ENCODE measurements around the gene DMD.
A peak's percentile ranks its signal among the peaks of the same experiment; 100 is the strongest.

Gene DMD

DNA sequence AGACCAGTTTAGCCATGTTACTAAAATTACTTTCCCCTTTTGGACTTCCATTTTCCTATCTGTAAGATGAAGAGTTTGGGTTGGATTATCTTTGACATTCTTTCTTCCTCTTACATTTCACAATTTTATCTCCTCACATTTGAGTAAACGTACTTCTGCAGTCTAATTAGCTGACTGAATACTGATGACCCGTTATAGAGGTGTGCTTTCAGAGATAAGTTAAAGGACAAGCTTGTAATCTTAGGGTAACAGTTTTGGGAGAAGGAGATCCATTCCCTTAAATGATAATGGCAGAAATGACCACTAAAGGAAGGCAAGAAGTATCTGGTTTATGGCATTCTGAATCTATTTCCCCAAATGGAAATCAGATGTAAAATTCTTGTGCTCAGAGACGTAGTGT, 1916.9 kb downstream of the DMD start:
- DNase-seq, result no peak
- in situ Hi-C loops (cut with HindIII; ENCODE audit: low pct_ligation_motif_present, low sequenced_read_pairs), result no loop called here
- H3K4me3 ChIP-seq (ENCODE audit: low read depth, low read length), result no peak overlapping the region
- H3K27ac ChIP-seq, result no peak overlapping the region
- TF ChIP-seq, protein P1, sequence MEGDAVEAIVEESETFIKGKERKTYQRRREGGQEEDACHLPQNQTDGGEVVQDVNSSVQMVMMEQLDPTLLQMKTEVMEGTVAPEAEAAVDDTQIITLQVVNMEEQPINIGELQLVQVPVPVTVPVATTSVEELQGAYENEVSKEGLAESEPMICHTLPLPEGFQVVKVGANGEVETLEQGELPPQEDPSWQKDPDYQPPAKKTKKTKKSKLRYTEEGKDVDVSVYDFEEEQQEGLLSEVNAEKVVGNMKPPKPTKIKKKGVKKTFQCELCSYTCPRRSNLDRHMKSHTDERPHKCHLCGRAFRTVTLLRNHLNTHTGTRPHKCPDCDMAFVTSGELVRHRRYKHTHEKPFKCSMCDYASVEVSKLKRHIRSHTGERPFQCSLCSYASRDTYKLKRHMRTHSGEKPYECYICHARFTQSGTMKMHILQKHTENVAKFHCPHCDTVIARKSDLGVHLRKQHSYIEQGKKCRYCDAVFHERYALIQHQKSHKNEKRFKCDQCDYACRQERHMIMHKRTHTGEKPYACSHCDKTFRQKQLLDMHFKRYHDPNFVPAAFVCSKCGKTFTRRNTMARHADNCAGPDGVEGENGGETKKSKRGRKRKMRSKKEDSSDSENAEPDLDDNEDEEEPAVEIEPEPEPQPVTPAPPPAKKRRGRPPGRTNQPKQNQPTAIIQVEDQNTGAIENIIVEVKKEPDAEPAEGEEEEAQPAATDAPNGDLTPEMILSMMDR (IDR thresholded peaks at IDR 0.05; ENCODE audit: low read depth, low read length, missing control alignments), result no peak
- no peaks in the 10 kb centered on the region for H3K27me3 ChIP-seq (replicated peaks)
- H3K36me3 ChIP-seq (replicated peaks), result no peaks in the 10 kb centered on the region

DNA sequence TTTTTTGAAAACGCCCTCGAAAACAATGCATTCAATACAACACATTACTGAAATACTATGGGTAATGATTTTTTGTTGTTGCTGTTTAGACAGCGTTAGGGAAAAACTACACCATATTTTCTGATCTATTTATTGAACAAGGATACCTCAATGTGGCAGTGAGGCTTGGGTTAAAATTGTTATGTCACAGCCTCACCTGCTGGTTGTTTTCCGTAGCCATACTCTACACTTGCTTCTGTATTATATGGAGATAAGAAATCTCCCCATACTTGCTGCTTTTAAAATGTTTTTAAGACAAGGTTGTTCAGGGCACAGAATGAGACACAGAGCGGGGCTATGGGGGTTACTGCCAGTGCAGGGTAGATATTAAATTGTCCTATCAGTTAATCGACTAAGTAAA, 1917.9 kb downstream of the DMD start:
- Histone ChIP-seq H3K4me3 (ENCODE audit: low read depth, low read length) (no peak overlapping the region), H3K27me3 (replicated peaks) (no peaks in the 10 kb centered on the region), H3K27ac (no peak overlapping the region), H3K36me3 (replicated peaks) (no peaks in the 10 kb centered on the region)
- TF ChIP-seq, protein P1 (IDR thresholded peaks at IDR 0.05; ENCODE audit: low read depth, low read length, missing control alignments), result no peak
- in situ Hi-C loops (cut with HindIII; ENCODE audit: low pct_ligation_motif_present, low sequenced_read_pairs), result no loop called here
- DNase-seq, result no peak

GRCh38 chrX:31291131-31291530, 1920.2 kb downstream of the DMD start:
- DNase-seq, result no peak
- Histone ChIP-seq H3K36me3 (replicated peaks) (no peaks in the 10 kb centered on the region), H3K27ac (no peak overlapping the region), H3K27me3 (replicated peaks) (no peaks in the 10 kb centered on the region), H3K4me3 (ENCODE audit: low read depth, low read length) (no peak overlapping the region)
- in situ Hi-C loops (cut with HindIII; ENCODE audit: low pct_ligation_motif_present, low sequenced_read_pairs), result no loop called here
- TF ChIP-seq, protein P1 (IDR thresholded peaks at IDR 0.05; ENCODE audit: low read depth, low read length, missing control alignments), result no peak

DNA sequence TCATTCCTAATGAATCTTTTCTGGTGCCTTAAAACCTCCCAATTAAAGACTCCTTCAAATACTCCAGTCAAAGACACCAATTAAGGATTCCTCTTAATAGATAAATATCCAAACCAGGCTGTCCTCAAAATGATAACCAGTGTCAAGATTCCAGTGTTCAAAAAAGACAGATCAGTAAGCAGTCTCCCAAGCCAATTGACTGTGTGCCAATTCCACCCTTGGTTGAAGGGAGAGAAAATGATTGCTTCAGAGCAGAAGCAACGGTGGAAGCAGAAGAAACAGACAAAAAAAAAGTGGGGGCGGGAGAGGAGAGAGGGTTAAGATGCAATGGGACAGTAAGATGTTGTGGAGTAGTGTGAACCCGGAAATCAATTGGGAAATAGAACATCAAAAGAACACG, 1923.5 kb downstream of the DMD start:
- no peak overlapping the region for H3K4me3 ChIP-seq (ENCODE audit: low read depth, low read length)
- TF ChIP-seq, protein P1 (IDR thresholded peaks at IDR 0.05; ENCODE audit: low read depth, low read length, missing control alignments), result no peak
- no peaks in the 10 kb centered on the region for H3K36me3 ChIP-seq (replicated peaks)
- H3K27me3 ChIP-seq (replicated peaks), result no peaks in the 10 kb centered on the region
- DNase-seq, result no peak
- in situ Hi-C loops (cut with HindIII; ENCODE audit: low pct_ligation_motif_present, low sequenced_read_pairs), result no loop called here
- no peak overlapping the region for H3K27ac ChIP-seq

- no peaks in the 10 kb centered on the region for H3K36me3 ChIP-seq (replicated peaks)
- no peak overlapping the region for H3K27ac ChIP-seq
- TF ChIP-seq, protein P1 (IDR thresholded peaks at IDR 0.05; ENCODE audit: low read depth, low read length, missing control alignments), result no peak
- H3K27me3 ChIP-seq (replicated peaks), result no peaks in the 10 kb centered on the region
- DNase-seq, result no peak
- in situ Hi-C loops (cut with HindIII; ENCODE audit: low pct_ligation_motif_present, low sequenced_read_pairs), result no loop called here
- H3K4me3 ChIP-seq (ENCODE audit: low read depth, low read length), result no peak overlapping the region
Observed at GRCh38 chrX:31280580-31280979, 1930.8 kb downstream of the DMD start.

DNA sequence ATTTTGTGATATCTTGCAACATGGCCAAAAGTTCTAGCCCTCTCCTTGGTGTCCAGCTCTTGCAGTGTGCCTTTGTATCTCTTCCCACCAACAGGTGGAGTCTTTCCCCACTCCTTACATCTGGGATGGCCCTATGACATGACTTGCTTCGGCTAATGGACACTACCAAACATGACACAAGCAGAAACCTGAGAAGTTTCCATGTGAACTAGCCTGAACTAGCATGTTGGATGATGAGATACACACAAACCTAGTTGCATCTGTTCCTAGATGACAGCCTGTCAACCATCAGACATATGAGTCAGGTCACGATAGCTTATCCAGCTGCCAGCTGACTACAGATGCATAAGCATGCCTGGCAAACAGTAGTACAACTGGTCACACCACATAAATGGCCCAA, 1932.0 kb downstream of the DMD start:
- peak; percentile 12 for DNase-seq
- Histone ChIP-seq H3K36me3 (replicated peaks) (no peaks in the 10 kb centered on the region), H3K27me3 (replicated peaks) (no peaks in the 10 kb centered on the region), H3K4me3 (ENCODE audit: low read depth, low read length) (no peak overlapping the region), H3K27ac (no peak overlapping the region)
- in situ Hi-C loops (cut with HindIII; ENCODE audit: low pct_ligation_motif_present, low sequenced_read_pairs), result no loop called here
- TF ChIP-seq, protein P1 (IDR thresholded peaks at IDR 0.05; ENCODE audit: low read depth, low read length, missing control alignments), result peak; percentile 59

Measured in brain microvascular endothelial cell (primary cell).